ENCODE measurements around the gene NXN. TPM values are rescaled to one million over a fixed set of nuclear protein-coding genes. Genes with fewer than 3 reads are reported as not detected.
A peak's percentile ranks its signal among the peaks of the same experiment; 100 is the strongest.

The NXN gene
- total RNA-seq, 6 donors from 2014 or later: 32.4 to 63.1 (median 52.2) TPM

GRCh38 chr17:923633-924032 is 55.9 kb downstream of the NXN start:
- Histone ChIP-seq H3K27ac (no peak overlapping the region), H3K9me3 (no peaks in the 10 kb centered on the region), H3K36me3 (no peaks in the 10 kb centered on the region), H3K27me3 (no peaks in the 10 kb centered on the region), H3K4me3 (no peak overlapping the region), H3K4me1 (peaks cover 17 to 20% (median 19%) of the 10 kb centered on the region in 4 donors)
- TF ChIP-seq, protein P1, sequence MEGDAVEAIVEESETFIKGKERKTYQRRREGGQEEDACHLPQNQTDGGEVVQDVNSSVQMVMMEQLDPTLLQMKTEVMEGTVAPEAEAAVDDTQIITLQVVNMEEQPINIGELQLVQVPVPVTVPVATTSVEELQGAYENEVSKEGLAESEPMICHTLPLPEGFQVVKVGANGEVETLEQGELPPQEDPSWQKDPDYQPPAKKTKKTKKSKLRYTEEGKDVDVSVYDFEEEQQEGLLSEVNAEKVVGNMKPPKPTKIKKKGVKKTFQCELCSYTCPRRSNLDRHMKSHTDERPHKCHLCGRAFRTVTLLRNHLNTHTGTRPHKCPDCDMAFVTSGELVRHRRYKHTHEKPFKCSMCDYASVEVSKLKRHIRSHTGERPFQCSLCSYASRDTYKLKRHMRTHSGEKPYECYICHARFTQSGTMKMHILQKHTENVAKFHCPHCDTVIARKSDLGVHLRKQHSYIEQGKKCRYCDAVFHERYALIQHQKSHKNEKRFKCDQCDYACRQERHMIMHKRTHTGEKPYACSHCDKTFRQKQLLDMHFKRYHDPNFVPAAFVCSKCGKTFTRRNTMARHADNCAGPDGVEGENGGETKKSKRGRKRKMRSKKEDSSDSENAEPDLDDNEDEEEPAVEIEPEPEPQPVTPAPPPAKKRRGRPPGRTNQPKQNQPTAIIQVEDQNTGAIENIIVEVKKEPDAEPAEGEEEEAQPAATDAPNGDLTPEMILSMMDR (IDR thresholded peaks at IDR 0.05): no peak
- TF ChIP-seq POLR2A (IDR thresholded peaks at IDR 0.05) (no peak), EP300 (IDR thresholded peaks at IDR 0.05) (no peak), POLR2AphosphoS5 (IDR thresholded peaks at IDR 0.05) (no peak)
- DNase-seq (no peak), ATAC-seq (ENCODE audit: low FRiP score in 2 of 2) (no peak)
- WGBS, 2 donors: 84 to 85% methylated on average over 9 of the region's 9 CpGs

DNA sequence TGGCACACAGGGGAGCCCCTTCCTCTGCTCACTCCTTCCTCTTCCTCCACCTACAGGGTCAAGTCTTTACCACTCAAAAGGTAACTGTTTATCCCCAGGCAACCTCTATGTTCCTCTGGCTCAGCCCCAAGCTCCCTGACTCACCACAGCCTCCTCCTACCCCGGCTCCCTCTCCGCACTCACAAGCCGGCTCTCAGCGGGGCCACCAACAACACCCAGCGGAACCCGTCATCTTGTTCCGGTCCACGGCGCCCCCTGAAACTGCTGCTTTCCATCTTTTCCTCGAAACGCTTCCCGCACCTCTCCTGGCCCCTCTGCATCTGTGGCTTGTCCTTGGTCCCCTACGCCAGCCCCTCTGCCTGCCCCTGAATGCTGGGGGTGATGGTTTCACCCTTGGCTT is 58.4 kb downstream of the NXN start:
- peak in 1 of 2 donors; percentile 40 for DNase-seq
- Histone ChIP-seq H3K27ac (no peak overlapping the region), H3K9me3 (no peaks in the 10 kb centered on the region), H3K4me3 (no peak overlapping the region), H3K36me3 (no peaks in the 10 kb centered on the region), H3K27me3 (no peaks in the 10 kb centered on the region), H3K4me1 (peaks cover 3 to 14% (median 11%) of the 10 kb centered on the region in 4 donors)
- peak in 1 of 2 donors; percentile 28 for ATAC-seq (ENCODE audit: low FRiP score in 2 of 2)
- 84 to 86% methylated on average over 13 of the region's 13 CpGs for WGBS, 2 donors
- TF ChIP-seq POLR2AphosphoS5 (IDR thresholded peaks at IDR 0.05) (no peak), EP300 (IDR thresholded peaks at IDR 0.05) (no peak), POLR2A (IDR thresholded peaks at IDR 0.05) (no peak)
- TF ChIP-seq, protein P1 (IDR thresholded peaks at IDR 0.05): no peak

- Histone ChIP-seq H3K36me3 (no peaks in the 10 kb centered on the region), H3K9me3 (no peaks in the 10 kb centered on the region), H3K4me1 (peaks cover 9 to 24% (median 13%) of the 10 kb centered on the region in 4 donors), H3K27me3 (no peaks in the 10 kb centered on the region), H3K4me3 (no peak overlapping the region), H3K27ac (no peak overlapping the region)
- ATAC-seq (ENCODE audit: low FRiP score in 2 of 2) (no peak), DNase-seq (no peak)
- WGBS, 2 donors: 94 to 97% methylated on average over 16 of the region's 16 CpGs
- TF ChIP-seq EP300 (IDR thresholded peaks at IDR 0.05): no peak
- TF ChIP-seq POLR2A (IDR thresholded peaks at IDR 0.05): no peak
- TF ChIP-seq, protein P1 (IDR thresholded peaks at IDR 0.05): no peak
- no peak for TF ChIP-seq POLR2AphosphoS5 (IDR thresholded peaks at IDR 0.05)
Measured at GRCh38 chr17:920190-920589, 59.4 kb downstream of the NXN start.

DNA sequence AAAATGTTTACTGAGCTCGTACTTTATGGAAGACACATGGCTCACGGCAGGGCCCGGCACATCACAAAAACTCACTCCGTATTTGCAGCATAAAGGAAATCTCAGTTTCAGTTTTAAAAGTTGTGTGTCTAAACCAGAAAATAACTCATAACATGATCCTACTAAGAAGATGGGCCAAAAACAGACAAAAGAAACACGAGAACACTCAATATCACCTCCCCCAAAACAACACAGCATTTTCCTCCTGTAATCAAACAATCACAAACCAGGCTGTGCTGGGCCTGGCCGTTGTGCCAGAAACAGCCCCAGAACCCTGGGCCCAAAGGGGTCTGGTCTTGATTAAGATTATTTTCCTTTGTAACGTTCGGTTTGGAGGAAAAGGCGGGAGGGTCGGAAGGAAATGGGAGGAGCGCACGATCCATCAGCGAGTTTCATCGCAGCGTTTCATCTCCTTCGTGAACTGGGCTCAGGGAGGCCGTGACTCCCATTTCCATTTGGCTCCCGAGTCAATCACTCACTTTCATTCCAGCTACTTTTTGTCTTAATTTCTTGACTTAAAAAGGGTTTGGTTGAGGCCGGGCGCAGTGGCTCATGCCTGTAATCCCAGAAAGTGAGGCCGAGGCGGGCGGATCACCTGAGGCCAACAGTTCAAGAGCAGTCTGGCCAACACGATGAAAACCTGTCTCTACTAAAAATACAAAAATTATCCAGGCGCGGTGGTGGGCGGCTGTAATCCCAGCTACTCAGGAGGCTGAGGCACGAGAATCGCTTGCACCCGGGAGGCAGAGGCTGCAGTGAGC is 61.4 kb downstream of the NXN start:
- H3K4me1 ChIP-seq: peaks cover 9 to 26% (median 15%) of the 10 kb centered on the region in 4 donors
- H3K27ac ChIP-seq: peak overlapping the region; percentile 59 to 83 (median 80)
- no peak for DNase-seq
- H3K27me3 ChIP-seq: no peaks in the 10 kb centered on the region
- peak overlapping the region in 1 of 4 donors; percentile 5 for H3K4me3 ChIP-seq
- no peaks in the 10 kb centered on the region for H3K36me3 ChIP-seq
- TF ChIP-seq POLR2AphosphoS5 (IDR thresholded peaks at IDR 0.05): no peak
- TF ChIP-seq EP300 (IDR thresholded peaks at IDR 0.05): no peak
- TF ChIP-seq, protein P1 (IDR thresholded peaks at IDR 0.05): no peak
- no peak for TF ChIP-seq POLR2A (IDR thresholded peaks at IDR 0.05)
- ATAC-seq (ENCODE audit: low FRiP score in 2 of 2): no peak
- WGBS, 2 donors: 74% methylated on average over 30 of the region's 30 CpGs
- H3K9me3 ChIP-seq: no peaks in the 10 kb centered on the region

Data from upper lobe of left lung (tissue), 6 donors.